Breast epithelium (tissue), 3 donors: ENCODE results near the gene TPT1.

Experiments
- CTCF ChIP-seq, 3 donors: fragments of 450-650 bp; IDR thresholded peaks; one replicate each; pipeline ENCODE4 v1.5.1; 2016 to 2017; ENCODE audit warnings: antibody characterized with exemption in 3 of 3, mild to moderate bottlenecking in 3 of 3, moderate library complexity in 3 of 3
- POLR2AphosphoS5 ChIP-seq, 3 donors: sonication (generic); formaldehyde crosslinking; IDR thresholded peaks; one replicate each; pipeline ENCODE4 v1.6.1; 2017; ENCODE audit warnings: antibody characterized with exemption in 3 of 3

DNA sequence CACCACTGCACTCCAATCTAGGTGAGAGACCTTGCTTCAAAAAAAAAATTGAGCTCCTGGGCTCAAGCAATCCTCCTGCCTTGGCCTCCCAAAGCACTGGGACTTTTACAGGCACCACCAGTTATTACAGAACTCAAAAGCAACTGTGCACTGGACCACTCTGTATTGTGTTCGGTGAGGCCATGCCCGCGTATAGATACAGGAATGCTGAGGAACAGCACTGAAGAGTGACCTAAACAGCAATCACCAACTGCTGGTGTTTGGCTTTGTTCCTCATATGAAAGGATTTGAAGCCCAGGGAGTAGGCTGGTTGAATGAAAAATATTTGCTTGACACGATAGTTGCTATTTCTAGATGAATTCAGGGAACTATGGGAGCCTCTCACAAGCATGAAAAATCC lies 47.7 kb upstream of the TPT1 start:
- TF ChIP-seq CTCF (IDR thresholded peaks at IDR 0.05): no peak
- TF ChIP-seq POLR2AphosphoS5 (IDR thresholded peaks at IDR 0.05): no peak
